Activated T-cell treated with anti-CD3 and anti-CD28 coated beads, Interleukin-2, amount 50 U/mL, for 1 hour (primary cell): ENCODE data around the gene ALDOA.
"Not testable (repeated sequence)": the region's sequence is repeated elsewhere in the genome, so short reads cannot be mapped to it uniquely, and the experiment has no call there.

ENCODE experiments used
- DNase-seq: peaks from one replicate; pipeline ENCODE4 v3.0.0-alpha.2; 2020

The ALDOA gene

GRCh38 chr16:30065102-30065942 is at the start of gene ALDOA:
TSS of gene ALDOA (plus strand) at chr16:30065760. CDS start at chr16:30066898, 1,138 bp downstream.
- DNase-seq, result peak; percentile 92

GRCh38 chr16:30016555-30017276 is 48.8 kb upstream of the ALDOA start:
- DNase-seq, result no peak

- no peak for DNase-seq
Observed at GRCh38 chr16:30017277-30017656, 48.3 kb upstream of the ALDOA start.

GRCh38 chr16:30017937-30018336 is 47.6 kb upstream of the ALDOA start:
- DNase-seq, result not testable (repeated sequence)

GRCh38 chr16:30018731-30019158 is 46.8 kb upstream of the ALDOA start:
- no peak for DNase-seq

GRCh38 chr16:30022887-30023286 is 42.7 kb upstream of the ALDOA start, which contains the start of gene C16orf92:
TSS of gene C16orf92 (plus strand) at chr16:30023198. CDS start at chr16:30023341, 143 bp downstream.
- DNase-seq, result no peak

GRCh38 chr16:30023586-30023985 is 42.0 kb upstream of the ALDOA start:
- DNase-seq, result no peak

GRCh38 chr16:30024451-30024850 is 41.1 kb upstream of the ALDOA start:
- no peak for DNase-seq

GRCh38 chr16:30025156-30025555 is 40.4 kb upstream of the ALDOA start:
- no peak for DNase-seq

GRCh38 chr16:30025574-30025973 is 40.0 kb upstream of the ALDOA start:
- DNase-seq, result no peak

- no peak for DNase-seq
Observed at GRCh38 chr16:30026449-30026848, 39.1 kb upstream of the ALDOA start.

GRCh38 chr16:30027588-30028437 is 37.7 kb upstream of the ALDOA start:
- no peak for DNase-seq

- DNase-seq, result no peak
Observed at GRCh38 chr16:30028438-30029076, 37.0 kb upstream of the ALDOA start.

- DNase-seq, result no peak
Observed at GRCh38 chr16:30030011-30030685, 35.4 kb upstream of the ALDOA start.

- no peak for DNase-seq
Observed at GRCh38 chr16:30030841-30031413, 34.6 kb upstream of the ALDOA start, which contains the start of gene TLCD3B. TSS of gene TLCD3B (minus strand) at chr16:30031271. CDS start at chr16:30030527, 744 bp downstream.

- no peak for DNase-seq
Observed at GRCh38 chr16:30031477-30031918, 34.1 kb upstream of the ALDOA start.

GRCh38 chr16:30032083-30032819 is 33.3 kb upstream of the ALDOA start:
- peak; percentile 58 for DNase-seq

- no peak for DNase-seq
Observed at GRCh38 chr16:30033270-30033669, 32.3 kb upstream of the ALDOA start.

GRCh38 chr16:30040221-30040620 is 25.3 kb upstream of the ALDOA start:
- no peak for DNase-seq

GRCh38 chr16:30040690-30041089 is 24.9 kb upstream of the ALDOA start:
- DNase-seq, result not testable (repeated sequence)

- no peak for DNase-seq
Observed at GRCh38 chr16:30041841-30042240, 23.7 kb upstream of the ALDOA start.
